HG03139 (cell line): ENCODE results near the gene NECAP2.
"Not testable (repeated sequence)": the region's sequence is repeated elsewhere in the genome, so short reads cannot be mapped to it uniquely, and the experiment has no call there.

ENCODE experiments used
- ATAC-seq: cut with Tn5 transposase; IDR thresholded peaks from one replicate; pipeline ENCODE4 v1.9.1; 2021; ENCODE audit not compliant: unreplicated experiment

Gene NECAP2

GRCh38 chr1:16492937-16493336 is 52.4 kb downstream of the NECAP2 start:
- ATAC-seq, result not testable (repeated sequence)

GRCh38 chr1:16493731-16494130 is 53.2 kb downstream of the NECAP2 start:
- not testable (repeated sequence) for ATAC-seq

GRCh38 chr1:16497474-16497904 is 57.0 kb downstream of the NECAP2 start:
- not testable (repeated sequence) for ATAC-seq

GRCh38 chr1:16498047-16498446 is 57.5 kb downstream of the NECAP2 start:
- not testable (repeated sequence) for ATAC-seq

- peak; percentile 80 for ATAC-seq
Measured at GRCh38 chr1:16498573-16499413, 58.3 kb downstream of the NECAP2 start.

- ATAC-seq, result not testable (repeated sequence)
Measured at GRCh38 chr1:16500466-16500865, 59.9 kb downstream of the NECAP2 start.

GRCh38 chr1:16500975-16501374 is 60.5 kb downstream of the NECAP2 start:
- ATAC-seq, result not testable (repeated sequence)

- ATAC-seq, result not testable (repeated sequence)
Measured at GRCh38 chr1:16501446-16501845, 60.9 kb downstream of the NECAP2 start.

- ATAC-seq, result no peak
Measured at GRCh38 chr1:16503494-16503893, 63.0 kb downstream of the NECAP2 start.

GRCh38 chr1:16505870-16506269 is 65.3 kb downstream of the NECAP2 start:
- not testable (repeated sequence) for ATAC-seq

- ATAC-seq, result not testable (repeated sequence)
Measured at GRCh38 chr1:16506364-16507136, 66.0 kb downstream of the NECAP2 start.

GRCh38 chr1:16508861-16509445 is 68.4 kb downstream of the NECAP2 start:
- ATAC-seq, result not testable (repeated sequence)
